Esophagus (tissue), 2 donors: Measurements from ENCODE around the gene MTHFD2. TPM values are rescaled to one million over a fixed set of nuclear protein-coding genes. Genes with fewer than 3 reads are reported as not detected.

Source experiments
- polyA plus RNA-seq, 2 donors: library from polyadenylated mRNA; stranded (reverse); fragments of 200-250 nt; gene quantifications; one replicate each; pipeline ENCODE4 v1.2.3, GENCODE V29; 2013
- donor health status: healthy with polysubstance abuse.
- donor health status: Bipolar disorder and iron deficiency.

The MTHFD2 gene
- polyA plus RNA-seq, 2 donors = 11.1 to 35.4 TPM

Other genes with a start within 250 kb of the MTHFD2 start
- gene TET3, start 213.7 kb upstream of the MTHFD2 start, polyA plus RNA-seq = 1 to 10 TPM; 4.5 to 6.7 TPM
- gene BOLA3, start 50.7 kb upstream of the MTHFD2 start, polyA plus RNA-seq = 10 to 100 TPM; 40.3 to 49.3 TPM
- gene MOB1A, start 19.7 kb upstream of the MTHFD2 start, polyA plus RNA-seq = 10 to 100 TPM; 23.9 to 29.1 TPM
- under 1 TPM; 0.28 to 0.33 TPM for gene SLC4A5, start 144.8 kb downstream of the MTHFD2 start, polyA plus RNA-seq
- 10 to 100 TPM; 60.8 to 83.3 TPM for gene DCTN1, start 181.7 kb downstream of the MTHFD2 start, polyA plus RNA-seq
- under 1 TPM; 0.81 to 0.92 TPM for gene C2orf81, start 223.0 kb downstream of the MTHFD2 start, polyA plus RNA-seq
- gene WDR54, start 223.1 kb downstream of the MTHFD2 start, polyA plus RNA-seq = 1 to 10 TPM; 3.5 to 5.4 TPM
- gene RTKN, start 243.3 kb downstream of the MTHFD2 start, polyA plus RNA-seq = 10 to 100 TPM; 20.2 to 20.8 TPM